Uterus (tissue), 4 donors: ENCODE results near the gene PNKD. TPM values are rescaled to one million over a fixed set of nuclear protein-coding genes. Genes with fewer than 3 reads are reported as not detected.

Source experiments
- DNase-seq, 2 donors: peaks; one replicate each; pipeline ENCODE4 v3.0.0-alpha.2; 2019 to 2020
- H3K27ac ChIP-seq, 2 donors: fragments of 200-600 bp; sonication (generic); 1 replicate in 1 of 2; 2 replicates in 1 of 2; pipeline ENCODE4 v1.5.1; 2016 to 2018
- H3K27me3 ChIP-seq, 2 donors: fragments of 200-600 bp; sonication (generic); one replicate each; pipeline ENCODE4 v1.5.1; 2018 to 2019; ENCODE audit warnings: control low read depth in 1 of 2
- H3K36me3 ChIP-seq, 2 donors: fragments of 200-600 bp; sonication (generic); one replicate each; pipeline ENCODE4 v1.5.1; 2019; ENCODE audit warnings: control low read depth in 1 of 2
- H3K4me1 ChIP-seq, 2 donors: fragments of 200-600 bp; sonication (generic); one replicate each; pipeline ENCODE4 v1.5.1; 2018 to 2019; ENCODE audit warnings: control low read depth in 1 of 2
- H3K4me3 ChIP-seq, 2 donors: fragments of 200-600 bp; sonication (generic); 1 replicate in 1 of 2; 2 replicates in 1 of 2; pipeline ENCODE4 v1.5.1; 2018 to 2019; ENCODE audit warnings: mild to moderate bottlenecking in 1 of 2
- H3K9me3 ChIP-seq, 2 donors: fragments of 200-600 bp; sonication (generic); one replicate each; pipeline ENCODE4 v1.5.1; 2019; ENCODE audit warnings: control low read depth in 1 of 2
- CTCF ChIP-seq, 4 experiments: fragments of 200-600 bp in 2 of 4; fragments of 450-650 bp in 2 of 4; sonication (generic) in 2 of 4; IDR thresholded peaks; one replicate each; pipeline ENCODE4 v1.5.1; 2016 to 2019; ENCODE audit warnings: antibody characterized with exemption in 4 of 4, mild to moderate bottlenecking in 2 of 4, moderate library complexity in 1 of 4
- POLR2A ChIP-seq, 2 donors: fragments of 450-650 bp; IDR thresholded peaks; one replicate each; pipeline ENCODE4 v1.6.1; 2016; ENCODE audit warnings: antibody characterized with exemption in 2 of 2, mild to moderate bottlenecking in 1 of 2, moderate library complexity in 1 of 2
- intact Hi-C: fragments of 100-400 bp; cut with DNase I; formaldehyde crosslinking; loops from one replicate; pipeline ENCODE4 v1.15.1; 2023; ENCODE audit warnings: low total_unique reads
- total RNA-seq, 4 donors: library from RNA; depleted of rRNA in 3 of 4; stranded (reverse); fragments of >200 nt in 3 of 4; gene quantifications; one replicate each; pipeline versions ENCODE4 v1.1.0 to v1.2.4, GENCODE V29; 2014 to 2023
- donor health status: DM: yes; HTN: yes; CAD: no.

The PNKD gene
- total RNA-seq, 4 donors from 2014 or later: 11.8 to 47.8 (median 31.7) TPM

GRCh38 chr2:218255446-218255845 lies 14.9 kb upstream of the PNKD start:
- H3K36me3 ChIP-seq: no peaks in the 10 kb centered on the region
- H3K4me1 ChIP-seq: peaks cover 4 to 7% of the 10 kb centered on the region in 2 donors
- TF ChIP-seq POLR2A (IDR thresholded peaks at IDR 0.05): no peak
- no peak for TF ChIP-seq CTCF (IDR thresholded peaks at IDR 0.05)
- no peak overlapping the region for H3K27ac ChIP-seq
- H3K27me3 ChIP-seq: no peaks in the 10 kb centered on the region
- no peak overlapping the region for H3K4me3 ChIP-seq
- no peak for DNase-seq
- intact Hi-C loops: no loop called here
- H3K9me3 ChIP-seq: no peaks in the 10 kb centered on the region

DNA sequence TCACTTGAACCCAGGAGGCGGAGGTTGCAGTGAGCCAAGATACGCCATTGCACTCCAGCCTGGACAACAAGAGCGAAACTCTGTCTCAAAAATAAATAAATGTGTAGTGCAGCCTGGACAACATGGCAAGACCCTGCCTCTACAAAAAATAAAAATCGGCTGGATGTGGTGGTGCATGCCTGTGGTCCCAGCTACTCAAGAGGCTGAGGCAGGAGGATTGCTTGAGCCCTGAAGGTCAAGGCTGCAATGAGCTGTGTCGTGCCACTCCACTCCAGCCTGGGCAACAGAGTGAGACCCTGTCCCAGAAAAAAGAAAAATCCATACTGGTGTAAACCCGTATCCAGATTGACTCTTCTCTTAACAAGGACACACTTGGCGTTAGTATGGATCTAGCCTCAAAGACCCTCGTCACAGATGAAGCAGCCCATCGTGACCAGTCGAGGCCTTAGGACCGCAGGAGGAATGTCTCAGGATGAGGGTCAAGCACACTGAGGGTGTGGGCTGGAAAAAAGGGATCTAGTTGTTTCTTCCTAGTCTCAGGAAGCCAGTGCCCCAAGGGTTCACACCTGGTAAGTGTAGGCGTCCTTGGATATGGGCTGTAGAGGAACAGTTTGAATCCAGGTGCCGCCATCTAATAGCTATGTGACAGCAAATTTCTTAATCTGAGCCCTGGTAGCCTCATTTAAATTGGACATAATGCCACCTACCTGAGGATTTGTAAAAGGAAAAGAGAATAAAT lies 13.5 kb upstream of the PNKD start:
- no peak for DNase-seq
- intact Hi-C loops: no loop called here
- no peak overlapping the region for H3K27ac ChIP-seq

GRCh38 chr2:218257390-218257981 lies 12.8 kb upstream of the PNKD start:
- no peak overlapping the region for H3K4me3 ChIP-seq
- DNase-seq: no peak
- no peaks in the 10 kb centered on the region for H3K9me3 ChIP-seq
- H3K27ac ChIP-seq: peak overlapping the region in 1 of 2 donors; percentile 41
- peaks cover 4 to 7% of the 10 kb centered on the region in 2 donors for H3K4me1 ChIP-seq
- intact Hi-C loops: no loop called here
- H3K27me3 ChIP-seq: no peaks in the 10 kb centered on the region
- no peaks in the 10 kb centered on the region for H3K36me3 ChIP-seq
- TF ChIP-seq POLR2A (IDR thresholded peaks at IDR 0.05): no peak
- TF ChIP-seq CTCF (IDR thresholded peaks at IDR 0.05): peak in 1 of 4 experiments; percentile 11

More for the DNA sequence above, 13.5 kb upstream of the PNKD start:
- H3K27me3 ChIP-seq: no peaks in the 10 kb centered on the region
- no peaks in the 10 kb centered on the region for H3K36me3 ChIP-seq
- H3K4me3 ChIP-seq: no peak overlapping the region
- TF ChIP-seq CTCF (IDR thresholded peaks at IDR 0.05) (no peak), POLR2A (IDR thresholded peaks at IDR 0.05) (no peak)
- H3K4me1 ChIP-seq: peaks cover 4 to 7% of the 10 kb centered on the region in 2 donors
- H3K9me3 ChIP-seq: no peaks in the 10 kb centered on the region

DNA sequence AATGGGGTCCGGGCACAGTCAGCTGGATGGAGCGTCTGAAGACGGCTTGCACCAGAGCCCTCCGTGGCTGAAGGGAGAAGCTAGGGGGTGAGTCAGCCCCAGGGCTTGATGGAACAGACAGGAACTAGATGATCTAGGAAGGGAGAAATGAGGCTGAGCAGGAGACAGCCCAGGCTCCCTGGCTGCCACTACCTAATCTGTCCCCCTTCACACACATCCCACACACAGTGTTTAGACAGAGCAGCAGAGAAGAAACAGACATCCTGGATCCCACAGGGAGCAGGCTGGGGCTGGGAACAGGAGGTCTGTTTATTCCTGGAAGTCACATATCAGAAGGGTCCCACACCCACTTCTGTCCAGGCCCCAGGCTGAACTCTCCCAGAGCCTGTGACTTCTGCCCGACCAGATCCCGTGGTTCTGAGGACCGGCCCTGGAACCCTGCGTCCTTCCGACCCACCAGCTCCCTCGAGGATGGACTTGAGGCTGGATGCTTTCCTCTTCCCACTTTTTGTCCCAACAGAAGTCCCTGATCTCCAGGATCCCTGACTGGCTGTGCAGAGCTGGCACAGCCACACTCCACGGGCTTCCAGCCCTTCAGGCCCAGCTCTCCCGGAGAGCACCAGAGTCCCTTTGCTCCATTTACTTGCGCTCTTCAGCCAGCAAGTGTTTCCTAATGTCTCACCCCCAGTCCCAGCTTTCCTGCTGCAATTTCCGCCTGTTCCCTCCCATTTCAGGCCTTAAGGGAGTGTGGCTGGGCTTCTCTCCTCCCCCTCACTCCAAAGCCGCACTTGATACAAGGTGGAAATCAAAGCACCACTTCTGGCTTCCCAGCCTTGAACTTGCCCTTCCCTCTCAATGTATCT lies 11.0 kb upstream of the PNKD start:
- Histone ChIP-seq H3K4me1 (peaks cover 4 to 7% of the 10 kb centered on the region in 2 donors), H3K27ac (peak overlapping the region; percentile 89 to 93), H3K4me3 (no peak overlapping the region), H3K36me3 (no peaks in the 10 kb centered on the region), H3K9me3 (no peaks in the 10 kb centered on the region), H3K27me3 (no peaks in the 10 kb centered on the region)
- intact Hi-C loops: no loop called here
- DNase-seq: peak; percentile 74 to 81
- TF ChIP-seq POLR2A (IDR thresholded peaks at IDR 0.05): peak in 1 of 2 donors; percentile 38
- no peak for TF ChIP-seq CTCF (IDR thresholded peaks at IDR 0.05)
